Panc1 (cell line): ENCODE measurements around the gene OLFML2B. TPM values are rescaled to one million over a fixed set of nuclear protein-coding genes. Genes with fewer than 3 reads are reported as not detected.

ENCODE experiments used
- ATAC-seq: fragments of 200-7000 bp; cut with Tn5 transposase; 2 replicates; pipeline ENCODE4 v1.9.1; 2020; ENCODE audit warnings: mild to moderate bottlenecking, moderate library complexity
- BruUV-seq: library from RNA; stranded (reverse); fragments of 400-500 nt; replicated peaks from 2 replicates; lab custom pipeline; 2021; lab: Mats Ljungman, UMichigan
- CTCF ChIA-PET: fragments of 300-600 bp; sonication (Branson Sonifier 250); formaldehyde crosslinking; loops from one replicate; lab custom pipeline; 2022; ENCODE audit warnings: antibody characterized with exemption; lab: Charles Lee
- POLR2A ChIA-PET: fragments of 300-600 bp; sonication (Branson Sonifier 250); formaldehyde crosslinking; loops from one replicate; lab custom pipeline; 2022; ENCODE audit warnings: antibody characterized with exemption; lab: Charles Lee
- DNase-seq: peaks from one replicate; pipeline ENCODE4 v3.0.0-alpha.2; 2010; ENCODE audit warnings: low read depth, low spot score
- H3K27ac ChIP-seq: 2 replicates; pipeline ENCODE4 v1.5.1; 2011; ENCODE audit warnings: mild to moderate bottlenecking, low read length, inconsistent platforms
- H3K27me3 ChIP-seq: fragments of 200-500 bp; sonication (Bioruptor generic); 2 replicates; pipeline ENCODE4 v1.6.0; 2014; ENCODE audit warnings: low read length, inconsistent platforms; ENCODE audit not compliant: control insufficient read depth, insufficient read depth
- H3K36me3 ChIP-seq: fragments of 200-500 bp; sonication (Bioruptor generic); 2 replicates; pipeline ENCODE4 v1.5.1; 2014; ENCODE audit warnings: inconsistent platforms, mild to moderate bottlenecking, low read length, moderate library complexity; ENCODE audit not compliant: control insufficient read depth, insufficient read depth
- H3K4me1 ChIP-seq: 2 replicates; pipeline ENCODE4 v1.5.1; 2011; ENCODE audit warnings: inconsistent platforms, mild to moderate bottlenecking, low read length, moderate library complexity; ENCODE audit not compliant: control insufficient read depth, insufficient read depth
- H3K4me3 ChIP-seq, 2 experiments: 2 replicates each; pipeline ENCODE4 v1.5.1; 2011 to 2012; ENCODE audit warnings: low read depth in 2 of 2, low read length in 2 of 2, mild to moderate bottlenecking in 2 of 2, inconsistent platforms in 1 of 2, moderate library complexity in 1 of 2
- H3K9me3 ChIP-seq: fragments of 200-500 bp; sonication (Bioruptor generic); 2 replicates; pipeline ENCODE4 v1.5.1; 2014; ENCODE audit warnings: low read depth, mild to moderate bottlenecking, inconsistent platforms, low read length, moderate library complexity; ENCODE audit not compliant: control insufficient read depth, insufficient read depth
- POLR2AphosphoS5 ChIP-seq: IDR thresholded peaks from 2 replicates; pipeline ENCODE4 v1.6.1; 2012; ENCODE audit warnings: mild to moderate bottlenecking, low read depth, low read length, moderate library complexity
- SIN3A ChIP-seq: IDR thresholded peaks from 2 replicates; pipeline ENCODE4 v1.6.1; 2012; ENCODE audit warnings: low read depth, mild to moderate bottlenecking, low read length, moderate library complexity, borderline replicate concordance; ENCODE audit not compliant: insufficient read depth
- TCF7L2 ChIP-seq: IDR thresholded peaks from 2 replicates; pipeline ENCODE4 v1.6.1; 2011; ENCODE audit warnings: mild to moderate bottlenecking, low read depth, low read length, inconsistent platforms
- in situ Hi-C: cut with HindIII; loops from 2 replicates; pipeline ENCODE4 v1.10.0; 2016; ENCODE audit warnings: low sequenced_read_pairs, low pct_unique_long_range_greater_than_20kb
- intact Hi-C: fragments of 100-400 bp; cut with micrococcal nuclease; formaldehyde crosslinking; loops from one replicate; pipeline ENCODE4 v1.10.0; 2022; ENCODE audit not compliant: unreplicated experiment
- total RNA-seq: library from RNA; stranded (reverse); gene quantifications from one replicate; pipeline ENCODE4 v1.2.1, GENCODE V29; 2021; ENCODE audit not compliant: unreplicated experiment
- TF ChIP-seq, protein P1 (sequence below), 2 experiments: IDR thresholded peaks; 2 replicates each; pipeline ENCODE4 v1.6.1; 2011 to 2012; ENCODE audit warnings: low read depth in 2 of 2, control low read depth in 1 of 2, low read length in 1 of 2, mild to moderate bottlenecking in 1 of 2, moderate library complexity in 1 of 2; ENCODE audit not compliant: insufficient read depth in 1 of 2
- TF ChIP-seq, protein P2 (sequence below): fragments of 450-650 bp; IDR thresholded peaks from 2 replicates; pipeline ENCODE4 v1.5.1; 2017; ENCODE audit warnings: mild to moderate bottlenecking

Gene OLFML2B
- total RNA-seq, 1 experiment from 2014 or later, result 1.5 TPM

DNA sequence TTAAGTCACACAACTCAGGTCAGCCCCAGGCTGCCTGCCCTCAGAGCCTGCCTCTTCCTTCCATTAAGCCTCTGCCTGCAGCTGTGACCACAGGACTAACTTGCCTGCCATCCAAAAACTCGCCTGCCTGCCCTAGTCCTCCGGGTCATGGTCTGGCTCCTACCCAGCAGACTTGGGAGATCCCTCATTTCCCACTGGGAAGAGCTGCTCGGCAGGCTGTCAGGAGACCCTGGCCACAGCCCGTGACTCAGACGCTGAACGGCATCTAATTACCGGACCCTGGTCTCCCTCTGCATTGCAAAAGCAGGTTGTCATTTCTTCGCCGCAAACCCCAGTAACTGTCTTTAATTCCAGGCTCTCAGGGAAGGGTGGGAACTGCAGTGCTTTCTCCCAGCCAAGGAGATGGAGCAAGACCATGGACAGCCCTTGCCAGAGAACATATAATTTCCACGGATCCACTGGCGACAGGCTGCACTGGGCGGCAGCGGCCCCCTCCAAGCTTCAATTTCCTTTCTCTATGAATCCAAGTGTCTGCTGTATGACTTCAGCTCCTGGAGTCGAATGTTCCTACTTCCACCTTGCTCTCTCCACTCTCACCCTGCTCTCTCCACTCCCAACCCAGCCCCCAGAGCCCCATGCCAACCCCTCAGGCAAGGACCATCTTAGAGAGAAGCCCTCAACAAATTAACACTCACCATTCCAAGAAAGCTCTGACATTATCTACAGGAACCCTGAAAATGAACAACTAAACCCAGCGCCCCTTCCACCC is 20.4 kb downstream of the OLFML2B start:
- H3K27me3 ChIP-seq, result no peaks in the 10 kb centered on the region
- DNase-seq (no peak), ATAC-seq (no peak)
- no peaks in the 10 kb centered on the region for H3K9me3 ChIP-seq
- no TSS peak for BruUV-seq
- TF ChIP-seq, protein P1, sequence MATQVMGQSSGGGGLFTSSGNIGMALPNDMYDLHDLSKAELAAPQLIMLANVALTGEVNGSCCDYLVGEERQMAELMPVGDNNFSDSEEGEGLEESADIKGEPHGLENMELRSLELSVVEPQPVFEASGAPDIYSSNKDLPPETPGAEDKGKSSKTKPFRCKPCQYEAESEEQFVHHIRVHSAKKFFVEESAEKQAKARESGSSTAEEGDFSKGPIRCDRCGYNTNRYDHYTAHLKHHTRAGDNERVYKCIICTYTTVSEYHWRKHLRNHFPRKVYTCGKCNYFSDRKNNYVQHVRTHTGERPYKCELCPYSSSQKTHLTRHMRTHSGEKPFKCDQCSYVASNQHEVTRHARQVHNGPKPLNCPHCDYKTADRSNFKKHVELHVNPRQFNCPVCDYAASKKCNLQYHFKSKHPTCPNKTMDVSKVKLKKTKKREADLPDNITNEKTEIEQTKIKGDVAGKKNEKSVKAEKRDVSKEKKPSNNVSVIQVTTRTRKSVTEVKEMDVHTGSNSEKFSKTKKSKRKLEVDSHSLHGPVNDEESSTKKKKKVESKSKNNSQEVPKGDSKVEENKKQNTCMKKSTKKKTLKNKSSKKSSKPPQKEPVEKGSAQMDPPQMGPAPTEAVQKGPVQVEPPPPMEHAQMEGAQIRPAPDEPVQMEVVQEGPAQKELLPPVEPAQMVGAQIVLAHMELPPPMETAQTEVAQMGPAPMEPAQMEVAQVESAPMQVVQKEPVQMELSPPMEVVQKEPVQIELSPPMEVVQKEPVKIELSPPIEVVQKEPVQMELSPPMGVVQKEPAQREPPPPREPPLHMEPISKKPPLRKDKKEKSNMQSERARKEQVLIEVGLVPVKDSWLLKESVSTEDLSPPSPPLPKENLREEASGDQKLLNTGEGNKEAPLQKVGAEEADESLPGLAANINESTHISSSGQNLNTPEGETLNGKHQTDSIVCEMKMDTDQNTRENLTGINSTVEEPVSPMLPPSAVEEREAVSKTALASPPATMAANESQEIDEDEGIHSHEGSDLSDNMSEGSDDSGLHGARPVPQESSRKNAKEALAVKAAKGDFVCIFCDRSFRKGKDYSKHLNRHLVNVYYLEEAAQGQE (IDR thresholded peaks at IDR 0.05; ENCODE audit: insufficient read depth in 1 of 2, low read depth in 2 of 2, low read length in 1 of 2), result no peak
- TF ChIP-seq, protein P2, sequence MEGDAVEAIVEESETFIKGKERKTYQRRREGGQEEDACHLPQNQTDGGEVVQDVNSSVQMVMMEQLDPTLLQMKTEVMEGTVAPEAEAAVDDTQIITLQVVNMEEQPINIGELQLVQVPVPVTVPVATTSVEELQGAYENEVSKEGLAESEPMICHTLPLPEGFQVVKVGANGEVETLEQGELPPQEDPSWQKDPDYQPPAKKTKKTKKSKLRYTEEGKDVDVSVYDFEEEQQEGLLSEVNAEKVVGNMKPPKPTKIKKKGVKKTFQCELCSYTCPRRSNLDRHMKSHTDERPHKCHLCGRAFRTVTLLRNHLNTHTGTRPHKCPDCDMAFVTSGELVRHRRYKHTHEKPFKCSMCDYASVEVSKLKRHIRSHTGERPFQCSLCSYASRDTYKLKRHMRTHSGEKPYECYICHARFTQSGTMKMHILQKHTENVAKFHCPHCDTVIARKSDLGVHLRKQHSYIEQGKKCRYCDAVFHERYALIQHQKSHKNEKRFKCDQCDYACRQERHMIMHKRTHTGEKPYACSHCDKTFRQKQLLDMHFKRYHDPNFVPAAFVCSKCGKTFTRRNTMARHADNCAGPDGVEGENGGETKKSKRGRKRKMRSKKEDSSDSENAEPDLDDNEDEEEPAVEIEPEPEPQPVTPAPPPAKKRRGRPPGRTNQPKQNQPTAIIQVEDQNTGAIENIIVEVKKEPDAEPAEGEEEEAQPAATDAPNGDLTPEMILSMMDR, result no peak
- TF ChIP-seq POLR2AphosphoS5 (no peak), SIN3A (no peak), TCF7L2 (no peak)
- H3K4me1 ChIP-seq, result peaks cover 12% of the 10 kb centered on the region; the same call in 1 of the 2 replicates
- POLR2A ChIA-PET, result no interaction called here
- intact Hi-C loops (no loop called here), in situ Hi-C loops (no loop called here)
- CTCF ChIA-PET, result interaction anchor here (0.8 kb wide), 1 partner anchor 21 kb away, joined by 8 read pairs; the partner anchor contains the start of gene OLFML2B
- no peak overlapping the region for H3K27ac ChIP-seq
- no peaks in the 10 kb centered on the region for H3K36me3 ChIP-seq
- H3K4me3 ChIP-seq, result no peak overlapping the region

DNA sequence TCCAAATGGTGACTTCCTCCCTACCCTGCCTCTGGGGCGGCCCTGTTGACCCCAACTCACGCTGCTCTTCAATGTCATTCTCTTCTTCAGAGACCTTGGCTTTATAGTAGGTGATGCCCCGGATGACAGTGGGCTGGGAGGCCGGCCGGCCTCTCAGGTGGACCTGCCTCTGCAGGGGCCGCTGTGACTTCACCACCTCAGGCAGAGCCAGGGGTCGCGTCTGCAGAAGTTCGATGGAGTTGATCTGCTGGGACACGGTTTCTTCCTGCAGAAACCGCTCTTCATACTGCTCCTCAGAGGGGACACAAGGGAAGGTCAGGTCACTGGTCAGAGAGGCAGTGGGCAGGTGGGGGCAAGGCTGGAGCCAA is 23.6 kb downstream of the OLFML2B start:
- Histone ChIP-seq H3K27ac (no peak overlapping the region), H3K9me3 (no peaks in the 10 kb centered on the region), H3K27me3 (no peaks in the 10 kb centered on the region; the same call in 1 of the 2 replicates), H3K4me3 (no peak overlapping the region), H3K36me3 (no peaks in the 10 kb centered on the region), H3K4me1 (peaks cover 12% of the 10 kb centered on the region; the same call in 1 of the 2 replicates)
- in situ Hi-C loops (no loop called here), intact Hi-C loops (no loop called here)
- no peak for TF ChIP-seq SIN3A
- TF ChIP-seq, protein P1 (IDR thresholded peaks at IDR 0.05; ENCODE audit: insufficient read depth in 1 of 2, low read depth in 2 of 2, low read length in 1 of 2), result no peak
- no peak for TF ChIP-seq POLR2AphosphoS5
- POLR2A ChIA-PET, result no interaction called here
- no peak for ATAC-seq
- DNase-seq, result no peak
- CTCF ChIA-PET, result no interaction called here
- no TSS peak for BruUV-seq
